Activated gamma-delta T cell (primary cell): ENCODE measurements around the gene VPS4B.

ENCODE experiments used
- DNase-seq: peaks from one replicate; lab custom pipeline; 2025; lab: John Stamatoyannopoulos, UW

The VPS4B gene

GRCh38 chr18:63430526-63430925, 8.2 kb upstream of the VPS4B start:
- DNase-seq: no peak

DNA sequence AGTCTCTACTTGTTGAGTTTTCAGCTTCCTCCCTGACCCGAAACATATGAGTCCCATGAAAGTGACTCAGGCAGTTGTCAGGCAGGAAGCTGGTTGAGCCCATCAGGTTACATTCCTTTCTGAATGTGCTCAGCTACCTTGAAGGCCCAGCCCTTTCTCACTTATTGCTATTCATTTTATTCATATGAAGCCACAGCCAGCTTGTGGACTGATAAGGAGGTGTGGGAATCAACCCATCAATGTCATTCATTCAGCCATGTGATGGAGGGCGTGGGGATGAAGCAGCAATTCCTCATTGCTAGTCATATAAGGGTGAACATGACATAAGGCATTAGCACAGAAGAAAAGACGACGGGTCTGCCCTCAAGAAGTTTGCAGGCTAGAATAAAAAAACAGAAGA, 5.3 kb upstream of the VPS4B start:
- no peak for DNase-seq

DNA sequence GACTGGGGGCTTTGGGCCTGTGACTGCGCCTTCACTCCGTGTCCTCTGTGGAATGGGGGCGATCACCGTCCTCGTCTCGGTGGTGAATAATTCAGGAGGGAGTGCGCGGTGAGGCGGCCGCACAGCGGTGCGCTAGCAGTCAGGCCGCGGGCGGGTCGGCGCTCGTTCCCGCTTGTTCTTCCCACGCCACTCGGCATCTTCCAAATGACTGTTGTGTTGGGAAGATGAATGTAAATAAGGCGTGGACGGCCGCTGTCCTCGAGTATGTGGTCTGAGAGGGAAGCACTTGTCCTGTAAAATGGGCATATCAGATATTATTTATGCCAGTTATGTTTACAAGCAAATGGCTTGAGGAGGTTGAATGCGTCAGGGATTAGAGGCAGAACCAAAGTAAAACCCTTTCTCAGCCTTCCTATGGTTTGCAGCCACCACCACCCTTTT, 608 bp upstream of the VPS4B start:
- DNase-seq: peak; percentile 31

DNA sequence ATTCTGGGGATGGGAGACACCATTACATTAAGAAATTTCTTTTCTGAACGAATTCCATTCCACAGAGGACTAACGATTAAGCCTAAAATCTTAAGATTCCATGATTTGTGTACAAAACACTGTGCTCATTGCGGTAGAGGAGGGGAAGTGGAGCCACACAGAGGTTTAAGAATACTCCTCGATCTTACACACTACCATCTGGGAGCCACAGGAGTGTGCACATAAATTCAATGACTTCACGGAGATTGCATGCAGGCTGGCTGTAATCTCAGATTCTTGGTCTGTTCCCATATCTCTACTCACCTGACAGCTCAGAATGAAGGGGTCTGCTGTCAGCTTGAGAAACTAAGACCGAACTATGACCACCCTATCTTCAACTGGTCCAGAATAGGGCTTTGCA, 762 bp downstream of the VPS4B start:
- DNase-seq: no peak

GRCh38 chr18:63412953-63413352, 9.3 kb downstream of the VPS4B start:
- no peak for DNase-seq

DNA sequence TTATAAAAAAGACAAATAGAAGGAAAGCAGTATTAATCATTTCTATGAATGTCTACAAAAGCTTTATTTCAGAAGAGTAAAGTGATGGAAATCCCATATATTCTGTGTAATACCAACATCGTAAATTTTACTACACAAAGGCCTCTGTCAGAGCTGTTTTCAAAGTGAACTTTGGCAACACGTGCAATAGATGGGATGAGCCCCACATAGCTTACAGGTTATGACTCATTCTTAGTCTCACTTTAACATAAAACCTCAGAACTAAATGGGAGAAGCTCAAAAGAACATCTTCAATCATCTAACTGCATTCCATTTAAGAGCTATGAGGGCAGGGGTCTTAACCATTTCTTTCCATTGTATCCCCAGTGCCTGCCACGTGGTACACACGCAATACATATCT, 11.5 kb downstream of the VPS4B start:
- no peak for DNase-seq

DNA sequence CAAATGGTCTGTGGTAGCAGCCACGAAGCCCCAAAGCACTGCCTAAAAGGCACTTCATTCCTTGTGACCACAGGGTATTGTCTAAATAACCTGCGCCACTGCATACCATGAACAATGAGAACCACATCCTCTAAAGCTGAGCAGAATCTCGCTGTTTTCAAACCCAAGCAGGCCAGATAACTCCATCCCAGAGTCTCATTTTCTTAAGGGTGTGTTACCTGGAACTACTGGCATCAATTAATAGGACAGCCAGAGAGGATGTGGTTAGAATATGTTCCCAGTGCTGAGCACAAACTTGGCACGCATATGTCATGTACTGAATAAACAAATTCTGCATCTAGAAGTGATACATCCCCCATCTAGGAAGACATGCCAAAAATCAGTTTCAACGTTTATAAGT, 13.0 kb downstream of the VPS4B start:
- DNase-seq: no peak

- DNase-seq: no peak
Observed at GRCh38 chr18:63407734-63408133, 14.5 kb downstream of the VPS4B start.

DNA sequence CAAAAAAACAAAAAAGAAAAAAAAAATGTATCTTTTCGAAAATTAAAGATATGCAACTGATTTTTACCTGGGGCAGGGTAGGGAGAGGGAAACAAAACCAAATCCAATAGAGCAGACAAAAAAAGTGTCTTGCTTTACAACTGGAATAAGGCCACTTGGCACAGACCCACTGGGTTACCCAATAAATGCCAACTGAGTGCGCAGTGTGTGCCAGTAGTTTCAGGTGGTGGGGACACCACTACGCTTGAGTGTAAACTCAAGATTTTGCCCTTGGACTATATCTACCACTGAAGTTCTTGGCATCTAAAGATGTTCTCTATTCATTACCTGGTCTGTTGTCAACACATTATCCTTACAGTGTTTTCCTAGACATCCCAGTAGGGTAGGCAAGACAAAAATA, 16.3 kb downstream of the VPS4B start:
- no peak for DNase-seq

DNA sequence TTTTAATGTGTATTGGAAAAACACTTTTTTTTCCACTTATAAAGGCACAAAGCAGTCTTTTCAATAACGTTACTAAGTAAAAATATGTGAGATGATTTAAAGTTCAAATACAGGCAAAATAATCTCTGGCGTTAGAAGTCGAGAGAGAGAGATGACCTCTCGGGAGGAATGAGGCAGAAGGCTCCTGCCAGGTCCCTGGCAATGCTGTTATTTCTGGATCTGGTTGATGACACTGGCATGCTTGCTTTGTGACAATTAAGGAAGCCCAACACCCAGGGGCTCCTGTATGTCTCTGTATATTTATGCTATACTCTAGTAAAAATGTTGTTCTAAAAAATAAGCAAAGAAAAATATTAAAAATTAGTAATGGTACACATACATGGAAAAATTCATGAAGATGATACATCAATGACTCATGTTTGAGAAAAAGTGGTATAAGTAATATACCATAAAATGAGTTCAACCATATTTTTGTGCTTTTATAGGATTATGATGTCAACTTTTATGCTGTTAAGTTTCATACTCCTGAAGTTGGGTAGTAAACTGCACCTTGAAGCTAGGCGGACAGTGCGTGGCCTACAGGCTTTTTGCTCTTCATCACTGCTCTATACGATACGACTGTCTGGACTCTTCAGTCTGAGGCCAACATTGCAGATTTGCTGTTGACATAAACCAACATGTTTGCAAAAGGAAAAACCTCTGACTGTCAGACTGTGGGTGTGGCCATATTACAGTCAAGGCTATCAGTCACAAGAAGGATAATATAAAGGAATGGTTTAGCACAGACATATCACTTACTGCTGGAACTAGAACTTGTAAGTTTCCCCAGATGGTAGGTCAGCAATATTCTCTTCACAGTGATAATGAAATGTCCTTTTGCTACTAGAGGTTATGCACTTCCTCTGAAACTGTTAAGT, 19.8 kb downstream of the VPS4B start:
- DNase-seq: no peak

GRCh38 chr18:63399300-63399699, 23.0 kb downstream of the VPS4B start:
- no peak for DNase-seq

DNA sequence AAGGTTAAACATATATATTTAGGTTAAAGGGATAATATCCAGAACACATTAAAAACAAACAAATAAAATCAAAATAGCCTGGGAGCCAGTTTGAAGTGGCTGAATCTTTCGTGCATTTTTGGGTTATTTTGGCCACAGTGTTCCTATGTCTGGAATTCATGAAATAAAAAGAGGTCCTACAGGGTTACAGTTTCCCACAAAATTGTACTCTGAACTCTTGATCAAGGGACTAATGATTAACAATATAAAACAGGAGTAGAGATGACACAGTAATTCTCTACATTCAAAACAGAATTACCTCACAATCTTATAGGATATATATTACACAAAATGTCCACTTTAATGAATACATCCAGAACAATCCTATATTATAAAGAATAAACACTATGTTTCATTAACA, 24.9 kb downstream of the VPS4B start:
- DNase-seq: no peak

DNA sequence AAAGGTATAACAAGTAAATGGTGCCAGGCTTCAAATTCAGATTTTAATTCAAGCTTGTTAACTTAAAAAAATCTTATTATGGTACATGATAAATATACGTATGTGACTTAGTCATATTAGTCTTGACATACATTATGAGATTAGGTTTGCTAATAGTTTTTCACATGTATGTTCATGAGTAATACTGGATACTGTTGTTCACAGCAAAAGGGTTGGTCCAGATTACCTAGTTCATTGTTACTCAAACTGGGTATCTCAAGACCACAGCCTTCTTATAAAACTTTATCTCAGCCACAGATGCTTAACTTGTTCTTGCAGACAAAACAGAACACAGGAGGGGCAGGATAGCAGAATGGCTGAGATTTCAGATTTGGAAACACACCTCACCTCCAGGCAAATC, 26.8 kb downstream of the VPS4B start:
- DNase-seq: no peak

- DNase-seq: no peak
Observed at GRCh38 chr18:63394954-63395353, 27.3 kb downstream of the VPS4B start.

- DNase-seq: no peak
Observed at GRCh38 chr18:63387861-63388260, 34.4 kb downstream of the VPS4B start.

DNA sequence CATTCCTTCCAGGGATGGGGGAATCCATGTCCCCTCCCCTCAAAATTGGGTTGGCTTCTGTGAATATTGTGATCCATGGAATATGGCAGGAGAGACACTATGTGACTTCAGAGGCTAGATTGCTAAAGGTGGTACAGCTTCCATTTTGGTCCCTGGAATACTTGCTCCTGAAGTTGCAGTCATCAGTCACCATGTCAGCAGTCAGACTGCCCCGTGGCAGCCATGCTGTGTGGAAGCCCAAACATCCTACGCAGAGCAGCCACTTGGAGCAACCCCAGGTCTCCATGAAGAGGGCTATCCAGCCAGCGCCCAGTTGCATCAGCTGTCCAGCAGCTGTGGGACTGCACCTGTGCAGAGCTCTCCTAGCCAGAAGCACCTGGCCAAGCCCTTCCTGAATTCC, 39.4 kb downstream of the VPS4B start:
- no peak for DNase-seq

- DNase-seq: no peak
Observed at GRCh38 chr18:63379639-63379962, 42.7 kb downstream of the VPS4B start.

- DNase-seq: no peak
Observed at GRCh38 chr18:63378919-63379638, 43.2 kb downstream of the VPS4B start.

- no peak for DNase-seq
Observed at GRCh38 chr18:63377275-63377980, 44.8 kb downstream of the VPS4B start.

- no peak for DNase-seq
Observed at GRCh38 chr18:63376538-63376937, 45.7 kb downstream of the VPS4B start.

- DNase-seq: no peak
Observed at GRCh38 chr18:63374540-63374939, 47.7 kb downstream of the VPS4B start.

- no peak for DNase-seq
Observed at GRCh38 chr18:63373161-63373560, 49.1 kb downstream of the VPS4B start.

- no peak for DNase-seq
Observed at GRCh38 chr18:63368611-63369010, 53.7 kb downstream of the VPS4B start.
